ENCODE data around the gene ZNF577. TPM values are rescaled to one million over a fixed set of nuclear protein-coding genes. Genes with fewer than 3 reads are reported as not detected.

The ZNF577 gene
- total RNA-seq, 1 donor from 2014 or later = 4.7 TPM

DNA sequence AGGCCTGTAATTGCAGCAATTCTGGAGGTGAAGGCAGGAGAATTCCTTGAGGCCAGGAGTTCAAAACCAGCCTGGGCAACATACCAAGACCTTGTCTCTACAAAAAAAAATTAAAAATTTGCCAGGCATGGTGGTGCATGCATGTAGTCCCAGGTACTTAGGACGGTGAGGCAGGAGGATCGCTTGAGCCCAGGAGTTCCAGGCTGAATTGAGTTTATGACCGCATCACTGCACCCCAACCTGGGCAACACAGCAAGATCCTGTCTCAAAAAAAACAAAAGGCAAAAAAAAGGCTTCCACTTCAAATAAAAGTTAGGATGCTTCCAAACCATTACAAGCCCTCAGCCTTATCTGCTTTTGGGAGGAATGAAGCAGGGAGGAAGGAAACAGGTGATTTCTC lies 5.2 kb downstream of the ZNF577 start:
- DNase-seq (ENCODE audit: extremely low read depth, low read depth, low spot score) = no peak

DNA sequence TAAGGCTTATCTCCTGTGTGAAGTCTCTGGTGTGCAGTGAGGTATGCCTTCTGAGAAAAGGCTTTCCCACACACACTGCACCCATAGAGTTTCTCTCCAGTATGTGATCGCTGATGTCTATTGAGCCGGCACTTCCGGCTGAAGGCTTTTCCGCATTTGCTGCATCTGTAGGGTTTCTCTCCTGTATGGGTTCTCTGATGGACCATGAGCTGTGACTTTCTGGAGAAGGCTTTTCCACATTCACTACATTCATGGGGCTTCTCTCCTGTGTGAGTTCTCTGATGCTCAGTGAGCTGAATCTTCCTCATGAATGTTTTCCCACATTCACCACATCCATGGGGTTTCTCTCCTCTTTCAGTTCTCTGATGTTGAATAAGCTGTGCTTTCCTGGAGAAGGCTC lies 14.7 kb downstream of the ZNF577 start:
- no peak for DNase-seq (ENCODE audit: extremely low read depth, low read depth, low spot score)

DNA sequence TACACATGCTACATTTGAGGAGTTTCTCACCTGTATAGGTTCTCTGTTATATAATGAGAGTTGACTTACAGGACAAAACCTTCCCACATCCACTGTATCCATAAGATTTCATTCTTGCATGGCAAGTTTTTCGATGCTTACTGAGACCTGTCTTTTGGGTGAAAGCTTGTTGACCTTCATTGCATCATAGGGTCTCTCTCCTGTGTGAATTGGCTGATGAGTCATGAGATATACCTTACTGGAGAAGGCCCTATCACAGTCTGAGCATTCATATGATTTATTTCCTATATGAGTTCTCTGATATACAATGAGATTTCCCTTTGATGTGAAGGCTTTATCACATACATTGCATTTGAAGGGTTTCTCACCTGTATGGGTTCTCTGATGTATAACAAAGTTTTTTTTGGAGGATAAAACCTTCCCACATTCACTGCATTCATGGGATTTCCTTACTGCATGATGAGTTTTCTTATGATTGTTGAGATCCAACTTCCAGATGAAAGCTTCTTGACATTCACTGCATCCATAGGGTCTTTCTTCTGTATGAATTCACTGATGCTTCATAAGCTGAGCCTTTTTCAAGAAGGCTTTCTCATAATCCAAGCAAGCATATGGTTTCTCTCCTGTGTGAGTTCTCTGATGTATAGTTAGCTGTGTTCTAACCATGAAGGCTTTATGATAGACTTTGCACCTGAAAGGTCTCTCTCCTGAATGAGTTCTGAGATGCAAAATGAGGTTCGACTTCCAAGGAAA lies 25.7 kb downstream of the ZNF577 start:
- no peak for DNase-seq (ENCODE audit: extremely low read depth, low read depth, low spot score)

DNA sequence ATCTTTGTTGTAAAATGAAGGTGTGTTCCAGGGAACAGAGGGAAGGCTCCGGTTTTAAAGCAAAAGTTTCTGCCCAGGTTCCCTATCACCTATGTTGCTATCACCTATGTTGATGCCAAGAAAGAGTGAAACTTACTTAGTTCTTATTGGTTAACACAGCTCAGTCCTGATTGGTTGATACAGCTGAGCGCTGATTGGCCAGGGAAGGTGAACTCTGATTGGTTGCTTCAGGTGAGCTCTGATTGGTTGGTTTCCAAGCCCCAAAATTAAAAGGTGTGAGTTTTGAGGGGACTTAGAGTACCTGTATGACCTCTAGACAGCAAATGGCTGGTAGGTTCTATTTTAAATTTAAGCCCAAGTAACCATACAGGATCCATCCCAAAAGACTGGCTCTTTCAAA lies 50.6 kb downstream of the ZNF577 start:
- DNase-seq (ENCODE audit: extremely low read depth, low read depth, low spot score) = no peak

DNA sequence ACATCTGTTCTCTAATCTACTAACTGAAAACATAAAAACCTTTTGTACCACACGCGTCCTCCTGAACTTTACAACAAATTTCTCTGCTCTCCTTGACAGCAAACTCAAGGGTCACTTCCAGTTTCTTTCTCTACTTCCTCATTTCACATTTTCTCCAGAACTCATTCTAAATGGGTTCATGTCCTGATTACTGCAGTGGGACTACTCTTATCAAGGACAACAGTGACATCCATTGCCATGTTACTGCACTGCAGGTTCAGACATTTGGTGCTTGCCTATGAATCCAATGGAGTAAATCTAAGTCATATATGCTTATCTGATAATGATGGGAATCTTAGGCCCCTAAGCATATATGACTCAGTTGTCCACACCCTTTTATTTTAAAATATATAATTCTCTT lies 57.5 kb downstream of the ZNF577 start:
- no peak for DNase-seq (ENCODE audit: extremely low read depth, low read depth, low spot score)

DNA sequence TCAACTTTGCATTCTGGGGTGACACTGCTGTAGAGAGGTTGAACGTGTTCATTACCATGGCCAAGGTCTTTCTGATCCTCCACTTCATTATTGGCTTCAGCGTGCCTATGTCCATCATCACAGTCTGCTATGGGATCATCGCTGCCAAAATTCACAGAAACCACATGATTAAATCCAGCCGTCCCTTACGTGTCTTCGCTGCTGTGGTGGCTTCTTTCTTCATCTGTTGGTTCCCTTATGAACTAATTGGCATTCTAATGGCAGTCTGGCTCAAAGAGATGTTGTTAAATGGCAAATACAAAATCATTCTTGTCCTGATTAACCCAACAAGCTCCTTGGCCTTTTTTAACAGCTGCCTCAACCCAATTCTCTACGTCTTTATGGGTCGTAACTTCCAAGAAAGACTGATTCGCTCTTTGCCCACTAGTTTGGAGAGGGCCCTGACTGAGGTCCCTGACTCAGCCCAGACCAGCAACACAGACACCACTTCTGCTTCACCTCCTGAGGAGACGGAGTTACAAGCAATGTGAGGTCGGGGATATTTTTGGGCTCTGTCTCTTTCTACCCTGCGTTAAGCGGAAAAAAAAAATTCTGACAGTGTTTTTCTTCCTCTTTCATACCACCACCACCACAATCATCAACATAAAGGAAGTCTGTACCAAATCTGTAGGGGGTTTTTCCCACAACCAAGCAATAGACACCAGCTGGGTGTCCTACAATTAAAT lies 63.3 kb downstream of the ZNF577 start:
- DNase-seq (ENCODE audit: extremely low read depth, low read depth, low spot score) = no peak

DNA sequence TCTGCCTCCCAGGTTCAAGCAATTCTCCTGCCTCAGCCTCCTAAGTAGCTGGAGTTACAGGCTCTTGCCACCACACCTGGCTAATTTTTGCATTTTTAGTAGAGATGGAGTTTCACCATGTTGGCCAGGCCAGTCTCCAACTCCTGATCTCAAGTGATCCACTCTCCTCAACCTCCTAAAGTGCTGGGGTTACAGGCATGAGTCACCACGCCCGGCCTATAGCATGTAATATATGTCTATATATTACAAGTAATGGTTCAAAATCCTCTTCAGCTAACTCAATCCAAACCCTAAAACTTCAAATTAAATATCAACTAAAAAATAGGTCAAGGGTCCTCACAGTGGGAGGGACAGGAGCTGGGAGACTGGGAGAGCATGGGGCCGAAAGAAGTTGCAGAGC lies 64.8 kb downstream of the ZNF577 start:
- DNase-seq (ENCODE audit: extremely low read depth, low read depth, low spot score) = no peak

DNA sequence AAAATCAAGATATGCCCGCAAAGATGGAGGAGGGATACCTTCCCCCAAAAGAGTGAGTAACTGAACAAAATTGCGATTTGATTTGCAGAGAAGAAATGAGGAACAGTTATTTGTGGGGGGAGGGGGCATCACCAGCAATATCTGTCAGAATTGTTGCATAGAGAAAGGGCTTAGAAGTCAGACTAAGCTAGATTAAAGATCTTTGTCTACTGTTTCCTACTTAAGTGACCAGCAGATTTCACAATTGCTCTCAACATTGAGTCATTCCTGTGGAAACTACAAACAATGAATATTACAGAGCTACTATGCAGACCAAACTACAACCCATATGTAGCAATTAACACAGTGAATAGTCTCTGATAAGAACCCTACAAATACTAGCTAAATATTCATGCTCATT lies 65.4 kb downstream of the ZNF577 start:
- no peak for DNase-seq (ENCODE audit: extremely low read depth, low read depth, low spot score)

DNA sequence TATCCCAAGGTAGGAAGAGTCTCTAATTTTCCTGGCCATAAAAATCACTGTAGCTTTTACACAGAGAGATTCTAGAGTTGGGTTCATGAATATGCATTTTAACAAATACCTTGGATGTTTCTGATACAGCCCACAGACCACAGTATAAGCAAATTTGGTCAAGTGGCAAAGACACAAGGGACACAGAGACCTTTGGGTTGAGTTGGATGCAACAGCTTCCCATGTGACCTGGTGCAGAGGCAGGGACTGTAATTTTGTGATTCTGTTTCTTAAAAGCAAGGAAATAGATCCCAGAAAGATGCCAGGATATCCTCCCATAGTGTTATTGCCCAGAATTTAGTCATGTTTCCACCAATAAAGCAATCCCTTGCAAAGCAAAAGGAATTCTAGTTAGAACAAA lies 65.8 kb downstream of the ZNF577 start:
- no peak for DNase-seq (ENCODE audit: extremely low read depth, low read depth, low spot score)

DNA sequence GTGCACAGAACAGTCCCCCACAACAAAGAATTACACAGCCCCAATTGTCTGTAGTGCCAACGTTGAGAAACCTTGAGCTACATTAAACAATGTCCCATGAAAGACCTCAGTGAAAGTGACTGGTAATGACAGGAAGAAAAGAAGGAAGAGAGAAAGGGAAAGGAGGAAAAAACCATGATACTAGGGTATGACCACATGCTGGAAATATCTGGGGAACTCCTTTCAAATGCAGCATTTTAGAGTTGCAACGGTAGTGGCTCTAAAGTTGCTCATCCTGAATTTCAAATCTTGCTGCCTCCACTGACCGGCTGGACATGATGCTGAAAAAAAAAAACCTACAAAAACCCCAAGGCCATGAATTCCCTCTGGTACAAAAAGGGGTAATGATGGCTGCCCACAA lies 66.3 kb downstream of the ZNF577 start:
- no peak for DNase-seq (ENCODE audit: extremely low read depth, low read depth, low spot score)

Other genes with a start within 250 kb of the ZNF577 start
- 0.35 and 0.44 TPM in 2 replicates for gene SIGLEC14, start 241.1 kb downstream of the ZNF577 start, total RNA-seq
- gene SPACA6, start 194.6 kb downstream of the ZNF577 start, total RNA-seq = 2.5 and 4.8 TPM in 2 replicates
- not detected in 2 replicates for gene HAS1, start 164.0 kb downstream of the ZNF577 start, total RNA-seq
- not detected in 2 replicates for gene FPR1, start 136.1 kb downstream of the ZNF577 start, total RNA-seq
- gene FPR2, start 126.8 kb downstream of the ZNF577 start, total RNA-seq = not detected in 2 replicates
- gene FPR3, start 92.8 kb downstream of the ZNF577 start, total RNA-seq = not detected in 2 replicates
- gene ZNF649, start 17.1 kb upstream of the ZNF577 start, total RNA-seq = 3.6 and 6.8 TPM in 2 replicates
- gene ZNF613, start 39.5 kb upstream of the ZNF577 start, total RNA-seq = 4.0 and 9.3 TPM in 2 replicates
- gene ZNF350, start 98.9 kb upstream of the ZNF577 start, total RNA-seq = 4.1 and 5.7 TPM in 2 replicates
- 3.2 and 6.1 TPM in 2 replicates for gene ZNF615, start 120.3 kb upstream of the ZNF577 start, total RNA-seq
- 8.8 TPM in 2 replicates for gene ZNF614, start 140.4 kb upstream of the ZNF577 start, total RNA-seq
- gene ZNF432, start 160.9 kb upstream of the ZNF577 start, total RNA-seq = 6.1 and 7.7 TPM in 2 replicates
- 6.8 and 14.8 TPM in 2 replicates for gene ZNF841, start 207.8 kb upstream of the ZNF577 start, total RNA-seq